Measurements from ENCODE around the gene MYL6B. TPM values are rescaled to one million over a fixed set of nuclear protein-coding genes. Genes with fewer than 3 reads are reported as not detected.

MYL6B gene
- total RNA-seq, 3 donors from 2014 or later = 13.0 to 39.8 (median 22.7) TPM

DNA sequence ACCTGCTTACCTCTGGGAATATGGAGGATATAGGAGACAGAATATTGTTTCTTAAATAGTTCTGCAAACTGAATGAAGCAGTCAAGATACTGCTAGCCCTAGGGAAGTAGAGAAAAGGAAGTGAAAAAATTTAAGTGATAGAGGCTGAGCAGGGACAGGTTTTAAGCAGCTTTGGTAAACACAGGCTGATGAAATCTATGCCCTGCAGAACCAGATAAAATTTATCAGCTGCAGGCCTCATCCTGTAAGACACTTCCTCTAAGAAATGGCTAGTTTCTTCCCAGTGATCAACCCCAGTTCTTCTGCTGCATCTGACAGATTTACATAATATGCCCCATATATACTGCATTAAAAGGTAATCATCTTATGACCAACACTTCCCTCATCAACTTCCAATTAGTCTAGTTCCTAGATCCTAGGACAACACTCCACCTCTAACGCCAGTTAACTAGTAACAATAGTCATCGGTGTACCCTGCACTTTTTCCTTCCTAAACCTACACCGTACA lies 25.6 kb upstream of the MYL6B start:
- Histone ChIP-seq H3K4me3 (no peak overlapping the region), H3K36me3 (ENCODE audit: low read depth) (peaks cover 5% of the 10 kb centered on the region), H3K4me1 (ENCODE audit: low read depth) (peaks cover 22% of the 10 kb centered on the region), H3K9me3 (no peaks in the 10 kb centered on the region)
- ATAC-seq (no peak), DNase-seq (no peak)
- TF ChIP-seq, protein P1, sequence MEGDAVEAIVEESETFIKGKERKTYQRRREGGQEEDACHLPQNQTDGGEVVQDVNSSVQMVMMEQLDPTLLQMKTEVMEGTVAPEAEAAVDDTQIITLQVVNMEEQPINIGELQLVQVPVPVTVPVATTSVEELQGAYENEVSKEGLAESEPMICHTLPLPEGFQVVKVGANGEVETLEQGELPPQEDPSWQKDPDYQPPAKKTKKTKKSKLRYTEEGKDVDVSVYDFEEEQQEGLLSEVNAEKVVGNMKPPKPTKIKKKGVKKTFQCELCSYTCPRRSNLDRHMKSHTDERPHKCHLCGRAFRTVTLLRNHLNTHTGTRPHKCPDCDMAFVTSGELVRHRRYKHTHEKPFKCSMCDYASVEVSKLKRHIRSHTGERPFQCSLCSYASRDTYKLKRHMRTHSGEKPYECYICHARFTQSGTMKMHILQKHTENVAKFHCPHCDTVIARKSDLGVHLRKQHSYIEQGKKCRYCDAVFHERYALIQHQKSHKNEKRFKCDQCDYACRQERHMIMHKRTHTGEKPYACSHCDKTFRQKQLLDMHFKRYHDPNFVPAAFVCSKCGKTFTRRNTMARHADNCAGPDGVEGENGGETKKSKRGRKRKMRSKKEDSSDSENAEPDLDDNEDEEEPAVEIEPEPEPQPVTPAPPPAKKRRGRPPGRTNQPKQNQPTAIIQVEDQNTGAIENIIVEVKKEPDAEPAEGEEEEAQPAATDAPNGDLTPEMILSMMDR (IDR thresholded peaks at IDR 0.05) = no peak
- intact Hi-C loops (cut with DNase I, micrococcal nuclease) = loop anchor here in 1 of 2 donors (10.0 kb wide), 1 partner anchor 58 kb away; the partner anchor contains the start of gene SMARCC2

DNA sequence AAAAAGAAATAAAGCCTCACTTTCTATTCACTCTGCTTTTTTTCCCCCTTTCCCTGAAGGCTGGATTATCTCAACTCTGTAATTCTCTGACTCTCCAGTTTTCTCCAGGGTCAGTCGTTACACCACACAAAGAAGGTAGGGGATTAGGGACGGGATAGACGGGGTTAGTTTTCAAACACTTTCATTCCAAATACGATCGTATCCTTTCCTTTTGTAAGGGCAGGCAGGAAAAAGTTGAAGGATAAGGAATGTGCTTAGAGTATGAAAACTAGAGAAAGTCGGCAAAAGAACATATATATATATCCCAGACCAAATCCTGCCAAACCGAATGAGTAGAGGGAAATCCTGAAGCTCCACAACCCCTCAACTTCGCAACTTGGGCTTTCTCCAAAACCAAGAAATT lies 24.9 kb upstream of the MYL6B start:
- TF ChIP-seq, protein P1 (IDR thresholded peaks at IDR 0.05) = no peak
- Histone ChIP-seq H3K4me1 (ENCODE audit: low read depth) (peaks cover 22% of the 10 kb centered on the region), H3K4me3 (peak overlapping the region; percentile 49), H3K9me3 (no peaks in the 10 kb centered on the region), H3K36me3 (ENCODE audit: low read depth) (peaks cover 5% of the 10 kb centered on the region)
- intact Hi-C loops (cut with DNase I, micrococcal nuclease) = loop anchor here in 1 of 2 donors (10.0 kb wide), 1 partner anchor 57 kb away; the partner anchor contains the start of gene SMARCC2
- ATAC-seq = no peak
- no peak for DNase-seq

DNA sequence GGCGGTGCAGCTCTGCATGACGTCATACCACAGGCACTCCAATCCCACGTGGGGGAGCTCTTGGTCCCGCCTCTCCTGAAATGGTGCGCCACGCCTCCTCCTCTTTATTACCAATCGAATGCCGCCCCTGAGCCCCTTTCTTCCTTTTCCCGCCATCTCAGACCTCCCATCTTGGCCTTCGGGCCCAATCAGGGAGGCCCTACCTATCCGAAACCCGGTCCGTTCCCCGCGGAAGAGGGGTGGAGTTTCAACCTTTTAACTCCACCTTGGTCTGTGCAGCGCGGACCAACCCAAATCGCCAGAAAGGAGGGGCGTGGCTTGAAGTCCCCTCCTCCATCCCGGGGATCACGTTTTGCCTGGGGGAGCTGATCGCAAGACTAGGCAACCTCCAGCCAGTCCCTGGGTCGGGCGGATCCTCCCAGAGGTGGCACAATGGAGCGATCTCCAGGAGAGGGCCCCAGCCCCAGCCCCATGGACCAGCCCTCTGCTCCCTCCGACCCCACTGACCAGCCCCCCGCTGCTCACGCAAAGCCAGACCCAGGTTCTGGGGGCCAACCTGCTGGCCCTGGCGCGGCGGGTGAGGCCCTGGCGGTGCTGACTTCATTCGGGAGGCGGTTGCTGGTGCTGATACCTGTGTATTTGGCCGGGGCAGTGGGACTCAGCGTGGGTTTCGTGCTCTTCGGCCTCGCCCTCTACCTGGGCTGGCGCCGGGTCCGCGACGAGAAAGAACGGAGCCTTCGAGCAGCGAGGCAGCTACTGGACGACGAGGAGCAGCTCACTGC lies 24.3 kb upstream of the MYL6B start, which contains the start of gene ESYT1:
Gene ESYT1, plus strand, starts transcription at position 380 of the 782 bp plus-strand sequence. Its CDS starts 53 bp downstream, at position 433.
- Histone ChIP-seq H3K4me1 (ENCODE audit: low read depth) (peaks cover 22% of the 10 kb centered on the region), H3K9me3 (no peaks in the 10 kb centered on the region), H3K4me3 (peak within 1 kb of the TSS; percentile 49), H3K36me3 (ENCODE audit: low read depth) (peaks cover 5% of the 10 kb centered on the region)
- intact Hi-C loops (cut with DNase I, micrococcal nuclease) = loop anchor here in 1 of 2 donors (10.0 kb wide), 1 partner anchor 57 kb away; the partner anchor contains the start of gene SMARCC2
- TF ChIP-seq, protein P1 (IDR thresholded peaks at IDR 0.05) = no peak
- DNase-seq = peak; percentile 96 to 99 (median 98)
- peak; percentile 85 for ATAC-seq

DNA sequence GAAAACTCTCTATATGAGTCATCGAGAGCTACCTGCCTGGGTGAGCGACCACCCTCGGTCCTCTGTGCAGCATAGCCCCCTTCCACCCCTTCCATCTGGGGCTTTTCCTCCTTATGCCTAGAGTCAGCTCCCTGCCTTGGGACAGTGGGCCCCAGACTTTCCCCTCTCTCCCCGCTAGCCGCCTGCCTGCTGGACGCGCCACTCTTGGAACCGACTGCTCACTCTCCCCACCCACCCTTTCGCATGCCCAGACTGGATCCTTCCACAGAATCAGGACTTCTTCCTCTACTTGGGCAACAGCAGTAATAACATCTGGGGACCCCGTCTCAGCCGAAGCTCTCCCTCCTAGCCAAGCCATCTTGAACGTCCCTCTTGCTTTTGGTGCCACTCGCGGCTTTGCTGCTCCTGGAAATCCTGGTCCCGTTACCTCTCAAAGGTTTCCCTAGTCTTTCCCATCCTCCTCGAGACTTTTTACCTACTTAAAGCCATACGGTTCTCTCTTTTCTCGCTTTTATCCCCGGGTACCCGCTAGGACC lies 23.6 kb upstream of the MYL6B start:
- Histone ChIP-seq H3K4me3 (peak overlapping the region; percentile 49), H3K36me3 (ENCODE audit: low read depth) (peaks cover 5% of the 10 kb centered on the region), H3K4me1 (ENCODE audit: low read depth) (peaks cover 22% of the 10 kb centered on the region), H3K9me3 (no peaks in the 10 kb centered on the region)
- TF ChIP-seq, protein P1 (IDR thresholded peaks at IDR 0.05) = no peak
- DNase-seq (peak; percentile 41 to 66 (median 65)), ATAC-seq (peak; percentile 3)
- intact Hi-C loops (cut with DNase I, micrococcal nuclease) = loop anchor here in 1 of 2 donors (10.0 kb wide), 1 partner anchor 56 kb away; the partner anchor contains the start of gene SMARCC2

DNA sequence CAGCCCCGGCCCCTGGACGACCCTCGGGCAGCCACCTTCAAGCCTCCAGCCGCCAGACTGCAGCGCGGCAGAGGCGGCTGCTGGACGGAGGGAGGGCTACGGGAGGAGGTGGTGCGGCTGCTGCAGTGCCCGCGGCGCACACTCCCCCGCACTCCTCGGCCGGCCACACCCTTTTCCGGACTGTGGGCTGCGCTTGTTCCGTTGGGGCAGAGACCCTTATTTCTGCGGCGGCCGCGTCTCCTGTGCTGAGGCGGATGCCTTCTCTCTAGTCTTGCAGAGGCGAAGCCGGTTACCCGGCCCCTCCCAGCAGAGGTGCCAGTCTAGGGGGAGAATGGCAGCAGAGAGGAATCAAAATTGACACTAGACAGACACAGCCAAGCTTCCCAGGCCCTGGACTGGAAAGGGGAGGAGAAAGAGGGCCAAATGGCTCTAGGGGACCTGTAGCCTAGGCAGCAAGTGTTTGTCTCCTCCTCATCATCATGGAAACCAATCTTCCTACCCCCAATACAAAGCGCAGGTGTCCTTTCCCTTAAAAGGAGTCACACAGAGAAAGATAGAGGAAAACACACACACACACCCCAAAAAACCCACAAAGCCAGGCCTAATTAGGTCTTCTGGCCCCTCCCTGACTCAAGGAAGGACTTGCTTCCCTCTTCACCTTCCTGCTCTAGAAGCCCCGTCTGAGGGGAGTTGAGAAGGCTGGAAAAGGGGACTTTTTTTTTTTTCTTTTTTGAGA lies 23.0 kb upstream of the MYL6B start:
- Histone ChIP-seq H3K4me1 (ENCODE audit: low read depth) (peaks cover 22% of the 10 kb centered on the region), H3K36me3 (ENCODE audit: low read depth) (peaks cover 5% of the 10 kb centered on the region), H3K4me3 (peak overlapping the region; percentile 49), H3K9me3 (no peaks in the 10 kb centered on the region)
- intact Hi-C loops (cut with DNase I, micrococcal nuclease) = loop anchor here in 1 of 2 donors (10.0 kb wide), 1 partner anchor 55 kb away; the partner anchor contains the start of gene SMARCC2
- ATAC-seq = peak; percentile 48
- TF ChIP-seq, protein P1 (IDR thresholded peaks at IDR 0.05) = no peak
- DNase-seq = peak; percentile 73 to 92 (median 82)
